HG03064 (cell line): Measurements from ENCODE around the gene RAPGEF1.

Experiments
- ATAC-seq: cut with Tn5 transposase; IDR thresholded peaks from one replicate; pipeline ENCODE4 v1.9.1; 2021; ENCODE audit warnings: low read depth; ENCODE audit not compliant: unreplicated experiment

Gene RAPGEF1

GRCh38 chr9:131748411-131748955 lies 8.6 kb upstream of the RAPGEF1 start:
- ATAC-seq, result no peak

GRCh38 chr9:131747352-131747751 lies 7.5 kb upstream of the RAPGEF1 start:
- no peak for ATAC-seq

- no peak for ATAC-seq
Observed at GRCh38 chr9:131745610-131746009, 5.7 kb upstream of the RAPGEF1 start.

- ATAC-seq, result no peak
Observed at GRCh38 chr9:131744720-131745201, 4.9 kb upstream of the RAPGEF1 start.

GRCh38 chr9:131744171-131744719 lies 4.4 kb upstream of the RAPGEF1 start:
- no peak for ATAC-seq

GRCh38 chr9:131743501-131743900 lies 3.6 kb upstream of the RAPGEF1 start:
- ATAC-seq, result no peak

- ATAC-seq, result no peak
Observed at GRCh38 chr9:131743096-131743495, 3.2 kb upstream of the RAPGEF1 start.

- no peak for ATAC-seq
Observed at GRCh38 chr9:131740898-131741297, 1.0 kb upstream of the RAPGEF1 start.

- no peak for ATAC-seq
Observed at GRCh38 chr9:131739133-131739958, 530 bp downstream of the RAPGEF1 start.

- no peak for ATAC-seq
Observed at GRCh38 chr9:131738293-131739132, 1.4 kb downstream of the RAPGEF1 start.

- ATAC-seq, result no peak
Observed at GRCh38 chr9:131737426-131737825, 2.5 kb downstream of the RAPGEF1 start.

GRCh38 chr9:131736431-131736830 lies 3.4 kb downstream of the RAPGEF1 start:
- ATAC-seq, result no peak

GRCh38 chr9:131735238-131736128 lies 4.4 kb downstream of the RAPGEF1 start:
- no peak for ATAC-seq

GRCh38 chr9:131734781-131735180 lies 5.1 kb downstream of the RAPGEF1 start:
- no peak for ATAC-seq

GRCh38 chr9:131734165-131734610 lies 5.7 kb downstream of the RAPGEF1 start:
- ATAC-seq, result no peak

GRCh38 chr9:131733541-131734061 lies 6.3 kb downstream of the RAPGEF1 start:
- no peak for ATAC-seq

- no peak for ATAC-seq
Observed at GRCh38 chr9:131732636-131733289, 7.1 kb downstream of the RAPGEF1 start.

- no peak for ATAC-seq
Observed at GRCh38 chr9:131732061-131732526, 7.8 kb downstream of the RAPGEF1 start.

- ATAC-seq, result no peak
Observed at GRCh38 chr9:131731644-131732043, 8.2 kb downstream of the RAPGEF1 start.
